HG03097 (cell line): ENCODE results near the gene TPGS2.
"Not testable (repeated sequence)": the region's sequence is repeated elsewhere in the genome, so short reads cannot be mapped to it uniquely, and the experiment has no call there.

Experiments
- ATAC-seq: cut with Tn5 transposase; IDR thresholded peaks from one replicate; pipeline ENCODE4 v1.9.1; 2021; ENCODE audit not compliant: unreplicated experiment, low FRiP score

The TPGS2 gene

GRCh38 chr18:36828630-36829361 lies at the start of gene TPGS2, which contains the start of gene KIAA1328:
Gene TPGS2, minus strand, starts transcription at chr18:36829002. Its CDS starts 235 bp downstream, at chr18:36828767.
Gene KIAA1328, plus strand, starts transcription at chr18:36829127. Its CDS starts 12 bp downstream, at chr18:36829139.
- peak; percentile 93 for ATAC-seq

- not testable (repeated sequence) for ATAC-seq
Observed at GRCh38 chr18:36873826-36874225, 45.0 kb upstream of the TPGS2 start.

- no peak for ATAC-seq
Observed at GRCh38 chr18:36872329-36872728, 43.5 kb upstream of the TPGS2 start.

- no peak for ATAC-seq
Observed at GRCh38 chr18:36871801-36872200, 43.0 kb upstream of the TPGS2 start.

- ATAC-seq, result no peak
Observed at GRCh38 chr18:36867056-36867455, 38.3 kb upstream of the TPGS2 start.

- no peak for ATAC-seq
Observed at GRCh38 chr18:36862182-36862581, 33.4 kb upstream of the TPGS2 start.

GRCh38 chr18:36856815-36857214 lies 28.0 kb upstream of the TPGS2 start:
- no peak for ATAC-seq

- no peak for ATAC-seq
Observed at GRCh38 chr18:36851202-36851590, 22.4 kb upstream of the TPGS2 start.

GRCh38 chr18:36850527-36851201 lies 21.9 kb upstream of the TPGS2 start:
- ATAC-seq, result no peak

- ATAC-seq, result no peak
Observed at GRCh38 chr18:36849288-36850006, 20.6 kb upstream of the TPGS2 start.

- no peak for ATAC-seq
Observed at GRCh38 chr18:36848609-36849008, 19.8 kb upstream of the TPGS2 start.

- no peak for ATAC-seq
Observed at GRCh38 chr18:36843784-36844183, 15.0 kb upstream of the TPGS2 start.

- ATAC-seq, result no peak
Observed at GRCh38 chr18:36843199-36843598, 14.4 kb upstream of the TPGS2 start.

GRCh38 chr18:36839835-36840234 lies 11.0 kb upstream of the TPGS2 start:
- ATAC-seq, result no peak

GRCh38 chr18:36835927-36836326 lies 7.1 kb upstream of the TPGS2 start:
- no peak for ATAC-seq

GRCh38 chr18:36833120-36833519 lies 4.3 kb upstream of the TPGS2 start:
- ATAC-seq, result no peak

GRCh38 chr18:36831139-36831538 lies 2.3 kb upstream of the TPGS2 start:
- ATAC-seq, result no peak

GRCh38 chr18:36830158-36830495 lies 1.3 kb upstream of the TPGS2 start:
- no peak for ATAC-seq

- ATAC-seq, result no peak
Observed at GRCh38 chr18:36829362-36830157, 758 bp upstream of the TPGS2 start.

GRCh38 chr18:36828157-36828629 lies 609 bp downstream of the TPGS2 start:
- ATAC-seq, result peak; percentile 0

- ATAC-seq, result no peak
Observed at GRCh38 chr18:36826556-36826955, 2.2 kb downstream of the TPGS2 start.
